HFFc6 (cell line): ENCODE measurements around the gene OCIAD1. TPM values are rescaled to one million over a fixed set of nuclear protein-coding genes. Genes with fewer than 3 reads are reported as not detected.

Source experiments
- DNase-seq: peaks from one replicate; pipeline ENCODE4 v3.0.0-alpha.2; 2018
- H3K27ac Mint-ChIP-seq: 2 replicates; pipeline ENCODE4 v1.8.0; 2020; ENCODE audit warnings: mild to moderate bottlenecking, mixed read lengths
- H3K27me3 Mint-ChIP-seq: 2 replicates; pipeline ENCODE4 v1.8.0; 2021; ENCODE audit warnings: mild to moderate bottlenecking, moderate library complexity, mixed read lengths; ENCODE audit not compliant: insufficient read depth
- H3K36me3 Mint-ChIP-seq: 2 replicates; pipeline ENCODE4 v1.8.0; 2021; ENCODE audit warnings: low read depth, mixed read lengths
- H3K4me1 Mint-ChIP-seq: 2 replicates; pipeline ENCODE4 v1.8.0; 2020; ENCODE audit warnings: low read depth, mixed read lengths
- H3K4me3 Mint-ChIP-seq: 2 replicates; pipeline ENCODE4 v1.8.0; 2020; ENCODE audit warnings: mild to moderate bottlenecking, moderate library complexity, mixed read lengths
- H3K9me3 Mint-ChIP-seq: 2 replicates; pipeline ENCODE4 v1.8.0; 2020; ENCODE audit warnings: mild to moderate bottlenecking, mixed read lengths
- CTCF ChIP-seq: fragments of 200-600 bp; sonication (generic); IDR thresholded peaks from 2 replicates; pipeline ENCODE4 v1.5.0; 2021; ENCODE audit warnings: antibody characterized with exemption, mild to moderate bottlenecking
- total RNA-seq, 6 experiments: library from RNA; stranded (reverse); fragmentation: NEBNext Ultra II Directional; extraction: Animal tissue kit (Norgen Biotek cat#: 25700); gene quantifications; 2 replicates in 1 of 6; 3 replicates in 5 of 6; pipeline ENCODE4 v1.2.3, GENCODE V29; 2021

OCIAD1 gene
- total RNA-seq, 6 experiments from 2014 or later = 125 to 153 (median 136) TPM

GRCh38 chr4:48904541-48905142 lies 73.8 kb downstream of the OCIAD1 start:
- TF ChIP-seq CTCF = no peak
- DNase-seq = no peak
- no peak overlapping the region for H3K4me3 Mint-ChIP-seq
- H3K9me3 Mint-ChIP-seq = no peaks in the 10 kb centered on the region
- H3K27ac Mint-ChIP-seq = no peak overlapping the region; the same call in 1 of the 2 replicates
- H3K4me1 Mint-ChIP-seq = peaks cover 55% of the 10 kb centered on the region
- H3K27me3 Mint-ChIP-seq = peaks cover 4% of the 10 kb centered on the region; the same call in 1 of the 2 replicates
- H3K36me3 Mint-ChIP-seq = no peaks in the 10 kb centered on the region

GRCh38 chr4:48905363-48906015 lies 74.6 kb downstream of the OCIAD1 start:
- Mint-ChIP-seq H3K4me3 (no peak overlapping the region), H3K4me1 (peaks cover 55% of the 10 kb centered on the region), H3K36me3 (no peaks in the 10 kb centered on the region), H3K27me3 (peaks cover 4% of the 10 kb centered on the region; the same call in 1 of the 2 replicates), H3K27ac (no peak overlapping the region), H3K9me3 (no peaks in the 10 kb centered on the region)
- no peak for DNase-seq
- TF ChIP-seq CTCF = peak; percentile 28

- Mint-ChIP-seq H3K4me3 (peak within 1 kb of the TSS; percentile 71), H3K27me3 (peaks cover 4% of the 10 kb centered on the region; the same call in 1 of the 2 replicates), H3K9me3 (no peaks in the 10 kb centered on the region), H3K36me3 (no peaks in the 10 kb centered on the region), H3K4me1 (peaks cover 60% of the 10 kb centered on the region), H3K27ac (no peak within 1 kb of the TSS)
- TF ChIP-seq CTCF = no peak
- DNase-seq = no peak
Observed at GRCh38 chr4:48906206-48907173, 75.6 kb downstream of the OCIAD1 start, which contains the start of gene OCIAD2. Gene OCIAD2 (minus strand): TSS chr4:48906774. CDS start chr4:48904549, 2,225 bp downstream.

GRCh38 chr4:48907706-48908477 lies 77.0 kb downstream of the OCIAD1 start:
- TF ChIP-seq CTCF = no peak
- H3K4me1 Mint-ChIP-seq = peaks cover 56% of the 10 kb centered on the region
- H3K36me3 Mint-ChIP-seq = no peaks in the 10 kb centered on the region
- H3K9me3 Mint-ChIP-seq = no peaks in the 10 kb centered on the region
- no peak for DNase-seq
- H3K27ac Mint-ChIP-seq = peak overlapping the region; percentile 41; the same call in 1 of the 2 replicates
- no peak overlapping the region for H3K4me3 Mint-ChIP-seq
- H3K27me3 Mint-ChIP-seq = peaks cover 6% of the 10 kb centered on the region; the same call in 1 of the 2 replicates

- peaks cover 61% of the 10 kb centered on the region for H3K4me1 Mint-ChIP-seq
- no peaks in the 10 kb centered on the region for H3K9me3 Mint-ChIP-seq
- TF ChIP-seq CTCF = no peak
- H3K36me3 Mint-ChIP-seq = no peaks in the 10 kb centered on the region
- peak overlapping the region; percentile 41; the same call in 1 of the 2 replicates for H3K27ac Mint-ChIP-seq
- H3K4me3 Mint-ChIP-seq = no peak overlapping the region
- no peak for DNase-seq
- H3K27me3 Mint-ChIP-seq = peaks cover 7% of the 10 kb centered on the region; the same call in 1 of the 2 replicates
Observed at GRCh38 chr4:48908687-48909086, 77.8 kb downstream of the OCIAD1 start.
